ENCODE measurements around the gene SLC17A2.

The SLC17A2 gene

DNA sequence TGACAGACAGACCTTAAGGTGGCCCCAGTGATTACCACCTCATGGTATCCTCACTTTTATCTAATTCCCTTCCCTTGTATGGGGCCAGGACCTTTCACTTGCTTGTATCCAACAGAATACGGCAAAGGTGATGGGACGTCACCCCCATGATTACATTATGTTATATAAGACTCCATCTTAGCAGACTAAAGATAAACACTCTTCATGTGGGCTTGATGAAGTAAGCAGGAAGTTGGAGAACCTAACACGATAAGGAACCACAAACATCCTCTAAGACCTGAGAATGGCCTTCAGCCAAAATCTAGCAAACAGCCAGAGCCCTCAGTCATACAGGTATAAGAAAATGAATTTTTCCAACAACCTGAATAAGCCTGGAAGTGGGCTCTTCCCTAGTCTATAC lies 64.5 kb downstream of the SLC17A2 start:
- peak; percentile 73 for DNase-seq (ENCODE audit: low read depth, low spot score)
- no peak overlapping the region for H3K4me3 ChIP-seq (ENCODE audit: low read length)

GRCh38 chr6:25863360-25863759 lies 67.1 kb downstream of the SLC17A2 start:
- DNase-seq (ENCODE audit: low read depth, low spot score) = no peak
- H3K4me3 ChIP-seq (ENCODE audit: low read length) = no peak overlapping the region
